GM12878 (cell line): ENCODE measurements around the gene TMCC3. TPM values are rescaled to one million over a fixed set of nuclear protein-coding genes. Genes with fewer than 3 reads are reported as not detected.

Experiments used
- ATAC-seq: fragments of 200-7000 bp; cut with Tn5 transposase; 3 replicates; pipeline ENCODE4 v1.9.1; 2020; ENCODE audit warnings: mild to moderate bottlenecking, moderate library complexity
- BruUV-seq: library from RNA; stranded (reverse); fragments of 400-500 nt; replicated peaks from 2 replicates; lab custom pipeline; 2021; lab: Mats Ljungman, UMichigan
- CTCF ChIA-PET: fragments of 300-600 bp; sonication (Branson Sonifier 250); formaldehyde crosslinking; extraction: SDS; loops from one replicate; lab custom pipeline; 2021; ENCODE audit warnings: inconsistent platforms; lab: Yijun Ruan, JAX
- POLR2A ChIA-PET: fragments of 350-600 bp; formaldehyde crosslinking; extraction: SDS; loops from one replicate; lab custom pipeline; 2021; ENCODE audit warnings: inconsistent platforms; lab: Charles Lee
- RAD21 ChIA-PET: fragments of 300-600 bp; sonication (Branson Sonifier 250); formaldehyde crosslinking; loops from one replicate; lab custom pipeline; 2023; ENCODE audit warnings: antibody characterized with exemption; ENCODE audit not compliant: unreplicated experiment; lab: Charles Lee
- SMC1A ChIA-PET: fragments of 300-600 bp; sonication (Branson Sonifier 250); formaldehyde crosslinking; loops from one replicate; lab custom pipeline; 2023; ENCODE audit not compliant: unreplicated experiment, uncharacterized antibody; lab: Charles Lee
- DNase-seq: peaks from one replicate; pipeline ENCODE4 v3.0.0-alpha.2; 2011; ENCODE audit warnings: low read depth, low spot score
- FAIRE-seq: peaks from 3 replicates; lab custom pipeline; 2011; peaks lifted over from hg19 to GRCh38; lab: Jason Lieb, UNC
- H2AFZ ChIP-seq: 2 replicates; pipeline ENCODE4 v1.6.0; 2011; ENCODE audit warnings: low read depth, low read length, control low read depth; ENCODE audit not compliant: control insufficient read depth
- H3K27ac ChIP-seq: 2 replicates; pipeline ENCODE4 v1.5.1; 2011; ENCODE audit warnings: control low read depth; ENCODE audit not compliant: control insufficient read depth, insufficient read depth
- H3K27me3 ChIP-seq, 2 experiments: replicated peaks in 1 of 2; 2 replicates each; pipeline versions ENCODE4 v1.6.0 to v1.6.1; 2011; ENCODE audit warnings: low read length in 1 of 2; ENCODE audit not compliant: control insufficient read depth in 2 of 2, insufficient read depth in 2 of 2
- H3K36me3 ChIP-seq, 2 experiments: 2 replicates each; pipeline ENCODE4 v1.5.1; 2011; ENCODE audit warnings: low read length in 1 of 2; ENCODE audit not compliant: control insufficient read depth in 2 of 2, insufficient read depth in 2 of 2
- H3K4me1 ChIP-seq: 2 replicates; pipeline ENCODE4 v1.6.1; 2011; ENCODE audit warnings: mild to moderate bottlenecking, low read length, moderate library complexity, mixed read lengths; ENCODE audit not compliant: control insufficient read depth, insufficient read depth
- H3K4me2 ChIP-seq: 2 replicates; pipeline ENCODE4 v1.6.0; 2011; ENCODE audit warnings: control low read depth; ENCODE audit not compliant: control insufficient read depth, insufficient read depth
- H3K4me3 ChIP-seq: fragments of 200-600 bp; sonication (generic); 2 replicates; pipeline ENCODE4 v1.5.1; 2016
- H3K79me2 ChIP-seq: 2 replicates; pipeline ENCODE4 v1.6.0; 2011; ENCODE audit warnings: low read length; ENCODE audit not compliant: control insufficient read depth, insufficient read depth
- H3K9ac ChIP-seq: 2 replicates; pipeline ENCODE4 v1.8.0; 2011; ENCODE audit warnings: low read length, control low read depth, mixed read lengths; ENCODE audit not compliant: control insufficient read depth, insufficient read depth
- H3K9me3 ChIP-seq: replicated peaks from 3 replicates; pipeline ENCODE4 v1.5.1; 2011; ENCODE audit warnings: mild to moderate bottlenecking, low read length; ENCODE audit not compliant: control insufficient read depth, insufficient read depth
- H4K20me1 ChIP-seq: 2 replicates; pipeline ENCODE4 v1.6.0; 2011; ENCODE audit not compliant: control insufficient read depth, insufficient read depth
- BRCA1 ChIP-seq: IDR thresholded peaks from 2 replicates; pipeline ENCODE4 v1.6.1; 2011; ENCODE audit warnings: low read depth, low read length, improper control_type of control experiment
- DPF2 ChIP-seq: fragments of 450-650 bp; IDR thresholded peaks from 2 replicates; pipeline ENCODE4 v1.6.1; 2017; ENCODE audit warnings: mild to moderate bottlenecking
- FOXK2 ChIP-seq: fragments of 450-650 bp; IDR thresholded peaks from 2 replicates; pipeline ENCODE4 v1.6.1; 2017; ENCODE audit warnings: mild to moderate bottlenecking, moderate library complexity
- HDGF ChIP-seq: fragments of 450-650 bp; IDR thresholded peaks from 2 replicates; pipeline ENCODE4 v1.6.1; 2016; ENCODE audit warnings: antibody characterized with exemption
- LARP7 ChIP-seq: fragments of 450-650 bp; IDR thresholded peaks from 2 replicates; pipeline ENCODE4 v1.6.1; 2017; ENCODE audit warnings: mild to moderate bottlenecking
- MTA3 ChIP-seq: IDR thresholded peaks from 2 replicates; pipeline ENCODE4 v1.6.1; 2012; ENCODE audit warnings: low read length, inconsistent platforms, borderline replicate concordance
- MYC ChIP-seq: IDR thresholded peaks from 2 replicates; pipeline ENCODE4 v1.6.1; 2011; ENCODE audit warnings: mild to moderate bottlenecking, low read length, moderate library complexity, inconsistent platforms; ENCODE audit not compliant: insufficient read depth, insufficient replicate concordance, insufficient read length, severe bottlenecking
- PRDM15 ChIP-seq: fragments of 450-650 bp; formaldehyde crosslinking; IDR thresholded peaks from 2 replicates; pipeline ENCODE4 v1.4.0; 2020; ENCODE audit warnings: mild to moderate bottlenecking, moderate library complexity
- RAD51 ChIP-seq: fragments of 450-650 bp; IDR thresholded peaks from 2 replicates; pipeline ENCODE4 v1.6.1; 2016; ENCODE audit warnings: moderate library complexity, mild to moderate bottlenecking, inconsistent platforms
- RFX5 ChIP-seq: IDR thresholded peaks from 2 replicates; pipeline ENCODE4 v1.6.1; 2011; ENCODE audit warnings: low read depth, low read length, improper control_type of control experiment
- SMAD5 ChIP-seq: IDR thresholded peaks from 2 replicates; pipeline ENCODE4 v1.6.1; 2016; ENCODE audit warnings: antibody characterized with exemption, low read depth
- SRF ChIP-seq, 2 experiments: IDR thresholded peaks; 2 replicates each; pipeline ENCODE4 v1.6.1; 2011; ENCODE audit warnings: low read depth in 2 of 2, low read length in 2 of 2, mild to moderate bottlenecking in 1 of 2, moderate library complexity in 1 of 2
- TAF1 ChIP-seq: IDR thresholded peaks from 2 replicates; pipeline ENCODE4 v1.6.1; 2011; ENCODE audit warnings: mild to moderate bottlenecking, low read depth, low read length, borderline replicate concordance
- TBL1XR1 ChIP-seq: IDR thresholded peaks from 2 replicates; pipeline ENCODE4 v1.6.1; 2012; ENCODE audit warnings: low read depth, low read length, improper control_type of control experiment
- WGBS: methylation state at CpG from one replicate; pipeline ENCODE4 v1.1.6; 2016; ENCODE audit warnings: low lambda C conversion rate; ENCODE audit not compliant: insufficient replicate concordance, insufficient coverage; ENCODE audit errors: missing lambda C conversion rate; 5-methylcytosine and 5-hydroxymethylcytosine counted together
- in situ Hi-C: fragments of 300-500 bp; cut with MboI; formaldehyde crosslinking; loops from 9 replicates; pipeline ENCODE4 v1.14.3; 2018; ENCODE audit warnings: mixed read lengths
- intact Hi-C: fragments of 100-400 bp; cut with micrococcal nuclease; formaldehyde crosslinking; loops from one replicate; pipeline ENCODE4 v1.14.2; 2022; ENCODE audit not compliant: unreplicated experiment
- polyA plus RNA-seq, 11 experiments: library from polyadenylated mRNA; depleted of rRNA in 4 of 11; unstranded in 6 of 11; stranded (reverse) in 5 of 11; fragments of >200 nt; fragmentation: Nextera tagmentation in 4 of 11; fragmentation: Illumina TruSeq in 1 of 11; extraction: Ambion mirVana in 4 of 11; extraction: Trizol in 1 of 11; gene quantifications; 1 replicate in 1 of 11; 2 replicates in 10 of 11; pipeline versions ENCODE4 v1.2.1 to v1.2.3, GENCODE V29; 2011 to 2016; ENCODE audit warnings: inconsistent platforms in 2 of 11, missing spikeins in 2 of 11, low read depth in 1 of 11
- total RNA-seq, 4 experiments: library from RNA; depleted of rRNA in 3 of 4; stranded (reverse); fragments of >200 nt in 3 of 4; fragmentation: Illumina TruSeq in 1 of 4; extraction: Trizol in 1 of 4; gene quantifications; 2 replicates each; pipeline versions ENCODE4 v1.2.1 to v1.2.3, GENCODE V29; 2013 to 2021
- TF ChIP-seq, protein P1 (sequence below): fragments of 450-650 bp; IDR thresholded peaks from 2 replicates; pipeline ENCODE4 v1.6.1; 2017; ENCODE audit warnings: mild to moderate bottlenecking
- TF ChIP-seq, protein P2 (sequence below): IDR thresholded peaks from 2 replicates; pipeline ENCODE4 v1.6.1; 2012; ENCODE audit warnings: low read length, inconsistent platforms

TMCC3 gene
- total and polyA plus RNA-seq, 10 of the 15 experiments (the other 5 are each of a cell fraction or from before 2014, with no cell fraction given): 5.8 to 29.8 (median 12.6) TPM

GRCh38 chr12:94595152-94595551, 55.2 kb downstream of the TMCC3 start:
- intact Hi-C loops (no loop called here), in situ Hi-C loops (no loop called here)
- no TSS peak for BruUV-seq
- Histone ChIP-seq H3K27ac (no peak overlapping the region), H3K9me3 (no peaks in the 10 kb centered on the region), H4K20me1 (no peaks in the 10 kb centered on the region), H3K79me2 (no peaks in the 10 kb centered on the region), H3K4me2 (no peak overlapping the region), H3K9ac (no peak overlapping the region), H3K4me1 (no peaks in the 10 kb centered on the region), H3K36me3 (peaks cover 0 to 6% of the 10 kb centered on the region in 2 experiments; a peak in 2 of 4 replicates), H3K4me3 (no peak overlapping the region), H2AFZ (no peak overlapping the region), H3K27me3 (no peaks in the 10 kb centered on the region)
- FAIRE-seq: no peak
- DNase-seq: no peak
- ChIA-PET RAD21 (interaction anchor here (1.3 kb wide), 1 partner anchor 28 kb away, joined by 4 read pairs; no protein-coding TSS in a partner anchor), SMC1A (interaction anchor here (0.9 to 3.0 kb wide), 6 partner anchors 9 to 301 kb away, joined by 3 to 8 read pairs (median 4); no protein-coding TSS in a partner anchor), CTCF (interaction anchor here (0.6 to 1.4 kb wide), 4 partner anchors 9 to 287 kb away, joined by 3 read pairs; no protein-coding TSS in a partner anchor), POLR2A (interaction anchor here (1.0 kb wide), 1 partner anchor 61 kb away, joined by 3 read pairs; no protein-coding TSS in a partner anchor)
- no peak for ATAC-seq
- TF ChIP-seq FOXK2: no peak
- TF ChIP-seq SRF (IDR thresholded peaks at IDR 0.05; ENCODE audit: low read depth in 2 of 2, low read length in 2 of 2): no peak
- TF ChIP-seq DPF2: no peak
- TF ChIP-seq RAD51: no peak
- TF ChIP-seq HDGF: no peak
- no peak for TF ChIP-seq SMAD5
- TF ChIP-seq TBL1XR1: no peak
- TF ChIP-seq, protein P1, sequence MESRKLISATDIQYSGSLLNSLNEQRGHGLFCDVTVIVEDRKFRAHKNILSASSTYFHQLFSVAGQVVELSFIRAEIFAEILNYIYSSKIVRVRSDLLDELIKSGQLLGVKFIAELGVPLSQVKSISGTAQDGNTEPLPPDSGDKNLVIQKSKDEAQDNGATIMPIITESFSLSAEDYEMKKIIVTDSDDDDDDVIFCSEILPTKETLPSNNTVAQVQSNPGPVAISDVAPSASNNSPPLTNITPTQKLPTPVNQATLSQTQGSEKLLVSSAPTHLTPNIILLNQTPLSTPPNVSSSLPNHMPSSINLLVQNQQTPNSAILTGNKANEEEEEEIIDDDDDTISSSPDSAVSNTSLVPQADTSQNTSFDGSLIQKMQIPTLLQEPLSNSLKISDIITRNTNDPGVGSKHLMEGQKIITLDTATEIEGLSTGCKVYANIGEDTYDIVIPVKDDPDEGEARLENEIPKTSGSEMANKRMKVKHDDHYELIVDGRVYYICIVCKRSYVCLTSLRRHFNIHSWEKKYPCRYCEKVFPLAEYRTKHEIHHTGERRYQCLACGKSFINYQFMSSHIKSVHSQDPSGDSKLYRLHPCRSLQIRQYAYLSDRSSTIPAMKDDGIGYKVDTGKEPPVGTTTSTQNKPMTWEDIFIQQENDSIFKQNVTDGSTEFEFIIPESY: no peak
- no peak for TF ChIP-seq PRDM15 (CRISPR knock-in tag)
- TF ChIP-seq MYC: no peak
- TF ChIP-seq TAF1: no peak
- no peak for TF ChIP-seq MTA3
- no peak for TF ChIP-seq LARP7
- no peak for TF ChIP-seq RFX5
- no peak for TF ChIP-seq BRCA1
- TF ChIP-seq, protein P2, sequence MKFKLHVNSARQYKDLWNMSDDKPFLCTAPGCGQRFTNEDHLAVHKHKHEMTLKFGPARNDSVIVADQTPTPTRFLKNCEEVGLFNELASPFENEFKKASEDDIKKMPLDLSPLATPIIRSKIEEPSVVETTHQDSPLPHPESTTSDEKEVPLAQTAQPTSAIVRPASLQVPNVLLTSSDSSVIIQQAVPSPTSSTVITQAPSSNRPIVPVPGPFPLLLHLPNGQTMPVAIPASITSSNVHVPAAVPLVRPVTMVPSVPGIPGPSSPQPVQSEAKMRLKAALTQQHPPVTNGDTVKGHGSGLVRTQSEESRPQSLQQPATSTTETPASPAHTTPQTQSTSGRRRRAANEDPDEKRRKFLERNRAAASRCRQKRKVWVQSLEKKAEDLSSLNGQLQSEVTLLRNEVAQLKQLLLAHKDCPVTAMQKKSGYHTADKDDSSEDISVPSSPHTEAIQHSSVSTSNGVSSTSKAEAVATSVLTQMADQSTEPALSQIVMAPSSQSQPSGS: no peak
- WGBS: 98% methylated on average over 3 of the region's 3 CpGs
